CD4-positive, alpha-beta T cell treated with Interleukin-15 for 1 hour (primary cell): ENCODE measurements around the gene RNF10.

Experiments
- DNase-seq: peaks from one replicate; pipeline ENCODE4 v3.0.0-alpha.2; 2020

RNF10 gene

GRCh38 chr12:120618954-120619615, 84.9 kb downstream of the RNF10 start:
- DNase-seq: no peak

- no peak for DNase-seq
These were observed 86.5 kb downstream of the RNF10 start for GRCh38 chr12:120620624-120621023.

GRCh38 chr12:120625557-120626419, 91.6 kb downstream of the RNF10 start:
- peak; percentile 36 for DNase-seq
